ENCODE measurements around the gene SLC66A3.

- no peak for TF ChIP-seq CTCF (IDR thresholded peaks at IDR 0.05; ENCODE audit: insufficient read depth, low read depth, low read length)
- TF ChIP-seq EZH2 (IDR thresholded peaks at IDR 0.05; ENCODE audit: insufficient read depth, low read length) = no peak
Measured at GRCh38 chr2:11133238-11133935, 21.9 kb upstream of the SLC66A3 start.

Data from astrocyte (in vitro differentiated cells and primary cell).